H1 (cell line): ENCODE results near the gene DDX3Y. TPM values are rescaled to one million over a fixed set of nuclear protein-coding genes. Genes with fewer than 3 reads are reported as not detected.

Experiments
- CBX5 ChIP-seq: fragments of 300-800, 300-1000 bp; sonication (generic); IDR thresholded peaks from 2 replicates; pipeline ENCODE4 v1.7.1; 2016; ENCODE audit warnings: antibody characterized with exemption, low read length, low read depth
- CTCF ChIP-seq, 3 experiments: IDR thresholded peaks; 1 replicate in 2 of 3; 2 replicates in 1 of 3; pipeline versions ENCODE4 v1.5.1 to v1.6.1; 2011; ENCODE audit warnings: low read length in 3 of 3, mild to moderate bottlenecking in 3 of 3, inconsistent platforms in 2 of 3, low read depth in 1 of 3, moderate library complexity in 1 of 3; ENCODE audit not compliant: insufficient read depth in 1 of 3; ENCODE audit errors: control extremely low read depth in 1 of 3
- GTF2F1 ChIP-seq: IDR thresholded peaks from 2 replicates; pipeline ENCODE4 v1.6.1; 2012; ENCODE audit warnings: low read depth, low read length, improper control_type of control experiment, borderline replicate concordance
- HDAC6 ChIP-seq: IDR thresholded peaks from one replicate; pipeline ENCODE4 v1.7.1; 2012; ENCODE audit warnings: low read depth, mild to moderate bottlenecking, inconsistent platforms, low read length, moderate library complexity
- JUN ChIP-seq: IDR thresholded peaks from 2 replicates; pipeline ENCODE4 v1.6.1; 2011; ENCODE audit warnings: low read depth, mild to moderate bottlenecking, improper control_type of control experiment, low read length
- RAD21 ChIP-seq, 2 experiments: IDR thresholded peaks in 1 of 2; conservative IDR thresholded peaks in 1 of 2; 2 replicates each; pipeline ENCODE4 v1.6.1; 2011; ENCODE audit warnings: low read depth in 2 of 2, low read length in 2 of 2, improper control_type of control experiment in 1 of 2, inconsistent platforms in 1 of 2, mild to moderate bottlenecking in 1 of 2, moderate library complexity in 1 of 2
- TAF1 ChIP-seq: IDR thresholded peaks from 2 replicates; pipeline ENCODE4 v1.6.1; 2011; ENCODE audit warnings: mild to moderate bottlenecking, low read depth, low read length
- polyA plus RNA-seq, 7 experiments: library from polyadenylated mRNA; depleted of rRNA in 3 of 7; stranded (reverse) in 5 of 7; unstranded in 2 of 7; fragments of >200 nt in 5 of 7; fragments of 200-250 nt in 2 of 7; gene quantifications; 1 replicate in 5 of 7; 2 replicates in 1 of 7; 4 replicates in 1 of 7; pipeline versions ENCODE4 v1.2.1 to v1.2.3, GENCODE V29; 2011 to 2013; ENCODE audit warnings: missing spikeins in 2 of 7, mixed read lengths in 2 of 7
- total RNA-seq: library from RNA; stranded (reverse); fragmentation: NEBNext Ultra II Directional; extraction: Animal tissue kit (Norgen Biotek cat#: 25700); gene quantifications from 2 replicates; pipeline ENCODE4 v1.2.1, GENCODE V29; 2021
- TF ChIP-seq, protein P1 (sequence below): fragments of 300-600 bp; sonication (generic); IDR thresholded peaks from 2 replicates; pipeline ENCODE4 v1.7.1; 2012; ENCODE audit warnings: low read length, moderate library complexity, mild to moderate bottlenecking, inconsistent platforms; ENCODE audit not compliant: insufficient replicate concordance

Gene DDX3Y
- total and polyA plus RNA-seq, 2 of the 8 experiments (the other 6 are each of a cell fraction or from before 2014, with no cell fraction given), result 24.5 to 118 TPM

GRCh38 chrY:12913541-12913940 is 8.9 kb downstream of the DDX3Y start (continued):
- TF ChIP-seq, protein P1, sequence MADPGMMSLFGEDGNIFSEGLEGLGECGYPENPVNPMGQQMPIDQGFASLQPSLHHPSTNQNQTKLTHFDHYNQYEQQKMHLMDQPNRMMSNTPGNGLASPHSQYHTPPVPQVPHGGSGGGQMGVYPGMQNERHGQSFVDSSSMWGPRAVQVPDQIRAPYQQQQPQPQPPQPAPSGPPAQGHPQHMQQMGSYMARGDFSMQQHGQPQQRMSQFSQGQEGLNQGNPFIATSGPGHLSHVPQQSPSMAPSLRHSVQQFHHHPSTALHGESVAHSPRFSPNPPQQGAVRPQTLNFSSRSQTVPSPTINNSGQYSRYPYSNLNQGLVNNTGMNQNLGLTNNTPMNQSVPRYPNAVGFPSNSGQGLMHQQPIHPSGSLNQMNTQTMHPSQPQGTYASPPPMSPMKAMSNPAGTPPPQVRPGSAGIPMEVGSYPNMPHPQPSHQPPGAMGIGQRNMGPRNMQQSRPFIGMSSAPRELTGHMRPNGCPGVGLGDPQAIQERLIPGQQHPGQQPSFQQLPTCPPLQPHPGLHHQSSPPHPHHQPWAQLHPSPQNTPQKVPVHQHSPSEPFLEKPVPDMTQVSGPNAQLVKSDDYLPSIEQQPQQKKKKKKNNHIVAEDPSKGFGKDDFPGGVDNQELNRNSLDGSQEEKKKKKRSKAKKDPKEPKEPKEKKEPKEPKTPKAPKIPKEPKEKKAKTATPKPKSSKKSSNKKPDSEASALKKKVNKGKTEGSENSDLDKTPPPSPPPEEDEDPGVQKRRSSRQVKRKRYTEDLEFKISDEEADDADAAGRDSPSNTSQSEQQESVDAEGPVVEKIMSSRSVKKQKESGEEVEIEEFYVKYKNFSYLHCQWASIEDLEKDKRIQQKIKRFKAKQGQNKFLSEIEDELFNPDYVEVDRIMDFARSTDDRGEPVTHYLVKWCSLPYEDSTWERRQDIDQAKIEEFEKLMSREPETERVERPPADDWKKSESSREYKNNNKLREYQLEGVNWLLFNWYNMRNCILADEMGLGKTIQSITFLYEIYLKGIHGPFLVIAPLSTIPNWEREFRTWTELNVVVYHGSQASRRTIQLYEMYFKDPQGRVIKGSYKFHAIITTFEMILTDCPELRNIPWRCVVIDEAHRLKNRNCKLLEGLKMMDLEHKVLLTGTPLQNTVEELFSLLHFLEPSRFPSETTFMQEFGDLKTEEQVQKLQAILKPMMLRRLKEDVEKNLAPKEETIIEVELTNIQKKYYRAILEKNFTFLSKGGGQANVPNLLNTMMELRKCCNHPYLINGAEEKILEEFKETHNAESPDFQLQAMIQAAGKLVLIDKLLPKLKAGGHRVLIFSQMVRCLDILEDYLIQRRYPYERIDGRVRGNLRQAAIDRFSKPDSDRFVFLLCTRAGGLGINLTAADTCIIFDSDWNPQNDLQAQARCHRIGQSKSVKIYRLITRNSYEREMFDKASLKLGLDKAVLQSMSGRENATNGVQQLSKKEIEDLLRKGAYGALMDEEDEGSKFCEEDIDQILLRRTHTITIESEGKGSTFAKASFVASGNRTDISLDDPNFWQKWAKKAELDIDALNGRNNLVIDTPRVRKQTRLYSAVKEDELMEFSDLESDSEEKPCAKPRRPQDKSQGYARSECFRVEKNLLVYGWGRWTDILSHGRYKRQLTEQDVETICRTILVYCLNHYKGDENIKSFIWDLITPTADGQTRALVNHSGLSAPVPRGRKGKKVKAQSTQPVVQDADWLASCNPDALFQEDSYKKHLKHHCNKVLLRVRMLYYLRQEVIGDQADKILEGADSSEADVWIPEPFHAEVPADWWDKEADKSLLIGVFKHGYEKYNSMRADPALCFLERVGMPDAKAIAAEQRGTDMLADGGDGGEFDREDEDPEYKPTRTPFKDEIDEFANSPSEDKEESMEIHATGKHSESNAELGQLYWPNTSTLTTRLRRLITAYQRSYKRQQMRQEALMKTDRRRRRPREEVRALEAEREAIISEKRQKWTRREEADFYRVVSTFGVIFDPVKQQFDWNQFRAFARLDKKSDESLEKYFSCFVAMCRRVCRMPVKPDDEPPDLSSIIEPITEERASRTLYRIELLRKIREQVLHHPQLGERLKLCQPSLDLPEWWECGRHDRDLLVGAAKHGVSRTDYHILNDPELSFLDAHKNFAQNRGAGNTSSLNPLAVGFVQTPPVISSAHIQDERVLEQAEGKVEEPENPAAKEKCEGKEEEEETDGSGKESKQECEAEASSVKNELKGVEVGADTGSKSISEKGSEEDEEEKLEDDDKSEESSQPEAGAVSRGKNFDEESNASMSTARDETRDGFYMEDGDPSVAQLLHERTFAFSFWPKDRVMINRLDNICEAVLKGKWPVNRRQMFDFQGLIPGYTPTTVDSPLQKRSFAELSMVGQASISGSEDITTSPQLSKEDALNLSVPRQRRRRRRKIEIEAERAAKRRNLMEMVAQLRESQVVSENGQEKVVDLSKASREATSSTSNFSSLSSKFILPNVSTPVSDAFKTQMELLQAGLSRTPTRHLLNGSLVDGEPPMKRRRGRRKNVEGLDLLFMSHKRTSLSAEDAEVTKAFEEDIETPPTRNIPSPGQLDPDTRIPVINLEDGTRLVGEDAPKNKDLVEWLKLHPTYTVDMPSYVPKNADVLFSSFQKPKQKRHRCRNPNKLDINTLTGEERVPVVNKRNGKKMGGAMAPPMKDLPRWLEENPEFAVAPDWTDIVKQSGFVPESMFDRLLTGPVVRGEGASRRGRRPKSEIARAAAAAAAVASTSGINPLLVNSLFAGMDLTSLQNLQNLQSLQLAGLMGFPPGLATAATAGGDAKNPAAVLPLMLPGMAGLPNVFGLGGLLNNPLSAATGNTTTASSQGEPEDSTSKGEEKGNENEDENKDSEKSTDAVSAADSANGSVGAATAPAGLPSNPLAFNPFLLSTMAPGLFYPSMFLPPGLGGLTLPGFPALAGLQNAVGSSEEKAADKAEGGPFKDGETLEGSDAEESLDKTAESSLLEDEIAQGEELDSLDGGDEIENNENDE, result no peak
- TF ChIP-seq RAD21 (IDR thresholded peaks at IDR 0.05 in 1 of 2, conservative IDR thresholded peaks at IDR 0.05 in 1 of 2; ENCODE audit: low read depth in 2 of 2, low read length in 2 of 2) (no peak), HDAC6 (no peak), TAF1 (no peak), CTCF (IDR thresholded peaks at IDR 0.05; ENCODE audit: control extremely low read depth in 1 of 3, insufficient read depth in 1 of 3, low read depth in 1 of 3, low read length in 3 of 3) (no peak), GTF2F1 (no peak), CBX5 (no peak), JUN (no peak)
